Body of pancreas (tissue), 4 donors: Measurements from ENCODE around the gene VWF. TPM values are rescaled to one million over a fixed set of nuclear protein-coding genes. Genes with fewer than 3 reads are reported as not detected.
A peak's percentile ranks its signal among the peaks of the same experiment; 100 is the strongest.

Experiments used
- ATAC-seq: fragments of 150-250 bp; one replicate; pipeline ENCODE4 v1.9.1; 2016
- DNase-seq, 4 donors: peaks; one replicate each; pipeline ENCODE4 v3.0.0-alpha.2; 2019
- H3K27ac ChIP-seq, 4 donors: fragments of 200-600 bp; sonication (generic); 1 replicate in 3 of 4; 2 replicates in 1 of 4; pipeline versions ENCODE4 v1.5.1 to v1.6.1; 2016 to 2019; ENCODE audit warnings: mild to moderate bottlenecking in 1 of 4, mixed read lengths in 1 of 4, moderate library complexity in 1 of 4
- H3K27me3 ChIP-seq, 2 donors: fragments of 200-600 bp; sonication (generic); one replicate each; pipeline ENCODE4 v1.6.0; 2016; ENCODE audit warnings: mild to moderate bottlenecking in 1 of 2
- H3K36me3 ChIP-seq, 2 donors: fragments of 200-600 bp; sonication (generic); replicated peaks in 1 of 2; 2 replicates each; pipeline ENCODE4 v1.5.1; 2016; ENCODE audit warnings: low read depth in 2 of 2; ENCODE audit not compliant: insufficient read depth in 1 of 2
- H3K4me1 ChIP-seq: fragments of 200-600 bp; sonication (generic); one replicate; pipeline ENCODE4 v1.6.0; 2016
- H3K4me3 ChIP-seq, 2 donors: fragments of 200-600 bp; sonication (generic); 1 replicate in 1 of 2; 2 replicates in 1 of 2; pipeline ENCODE4 v1.5.1; 2016 to 2019
- H3K9me3 ChIP-seq, 3 donors: fragments of 200-600 bp; sonication (generic); 1 replicate in 2 of 3; 2 replicates in 1 of 3; pipeline ENCODE4 v1.5.1; 2016
- CTCF ChIP-seq, 7 experiments: fragments of 450-650 bp in 4 of 7; fragments of 200-600 bp in 3 of 7; sonication (generic) in 3 of 7; IDR thresholded peaks; one replicate each; pipeline ENCODE4 v1.5.1; 2016 to 2019; ENCODE audit warnings: antibody characterized with exemption in 7 of 7
- POLR2A ChIP-seq, 3 donors: fragments of 450-650 bp; IDR thresholded peaks; one replicate each; pipeline ENCODE4 v1.6.1; 2016; ENCODE audit warnings: antibody characterized with exemption in 3 of 3, mild to moderate bottlenecking in 2 of 3
- WGBS, 2 donors: methylation state at CpG; one replicate each; pipeline ENCODE4 v1.1.5; 2017; 5-methylcytosine and 5-hydroxymethylcytosine counted together
- intact Hi-C: fragments of 100-400 bp; cut with DNase I; formaldehyde crosslinking; loops from one replicate; pipeline ENCODE4 v1.15.1; 2023
- total RNA-seq, 2 donors: library from RNA; depleted of rRNA; stranded (reverse); fragments of >200 nt; gene quantifications; one replicate each; pipeline ENCODE4 v1.1.0, GENCODE V29; 2016

Gene VWF
- total RNA-seq, 2 donors from 2014 or later, result 76.1 to 78.1 TPM

- no peak overlapping the region for H3K4me3 ChIP-seq
- H3K36me3 ChIP-seq, result no peaks in the 10 kb centered on the region
- peak overlapping the region in 2 of 4 donors; percentile 9 to 82 for H3K27ac ChIP-seq
- no peaks in the 10 kb centered on the region for H3K9me3 ChIP-seq
- no peaks in the 10 kb centered on the region for H3K27me3 ChIP-seq
- WGBS, 2 donors, result 57 to 67% methylated on average over 8 of the region's 8 CpGs
- TF ChIP-seq POLR2A (IDR thresholded peaks at IDR 0.05), result peak in 1 of 3 donors; percentile 29
- TF ChIP-seq CTCF (IDR thresholded peaks at IDR 0.05), result no peak
- DNase-seq (peak in 1 of 4 donors; percentile 67), ATAC-seq (peak; percentile 33)
- intact Hi-C loops, result no loop called here
- no peaks in the 10 kb centered on the region for H3K4me1 ChIP-seq
These were observed 16.4 kb upstream of the VWF start for GRCh38 chr12:6140651-6141447.

GRCh38 chr12:6135071-6135470 lies 10.6 kb upstream of the VWF start:
- WGBS, 2 donors, result 38 to 57% methylated on average over 2 of the region's 2 CpGs

GRCh38 chr12:6133642-6134041 lies 9.2 kb upstream of the VWF start:
- Histone ChIP-seq H3K9me3 (no peaks in the 10 kb centered on the region), H3K27me3 (no peaks in the 10 kb centered on the region), H3K27ac (no peak overlapping the region), H3K4me1 (no peaks in the 10 kb centered on the region), H3K4me3 (no peak overlapping the region), H3K36me3 (no peaks in the 10 kb centered on the region)
- TF ChIP-seq POLR2A (IDR thresholded peaks at IDR 0.05), result no peak
- TF ChIP-seq CTCF (IDR thresholded peaks at IDR 0.05), result no peak
- ATAC-seq (no peak), DNase-seq (no peak)
- intact Hi-C loops, result no loop called here
- 87 to 89% methylated on average over 18 of the region's 18 CpGs for WGBS, 2 donors

More at GRCh38 chr12:6135071-6135470, 10.6 kb upstream of the VWF start:
- Histone ChIP-seq H3K4me3 (no peak overlapping the region), H3K9me3 (no peaks in the 10 kb centered on the region), H3K4me1 (no peaks in the 10 kb centered on the region), H3K36me3 (no peaks in the 10 kb centered on the region), H3K27me3 (no peaks in the 10 kb centered on the region), H3K27ac (no peak overlapping the region)
- no peak for DNase-seq
- TF ChIP-seq POLR2A (IDR thresholded peaks at IDR 0.05) (no peak), CTCF (IDR thresholded peaks at IDR 0.05) (no peak)
- intact Hi-C loops, result no loop called here
- no peak for ATAC-seq

- Histone ChIP-seq H3K27me3 (no peaks in the 10 kb centered on the region), H3K4me3 (no peak overlapping the region), H3K9me3 (no peaks in the 10 kb centered on the region), H3K4me1 (no peaks in the 10 kb centered on the region), H3K27ac (no peak overlapping the region), H3K36me3 (no peaks in the 10 kb centered on the region)
- intact Hi-C loops, result no loop called here
- ATAC-seq, result no peak
- 65 to 85% methylated on average over 12 to 15 of the region's 34 CpGs for WGBS, 2 donors
- no peak for DNase-seq
- TF ChIP-seq CTCF (IDR thresholded peaks at IDR 0.05), result no peak
- TF ChIP-seq POLR2A (IDR thresholded peaks at IDR 0.05), result no peak
These were observed 8.0 kb upstream of the VWF start for GRCh38 chr12:6132496-6132895.

GRCh38 chr12:6125310-6125608 lies 789 bp upstream of the VWF start:
- no peaks in the 10 kb centered on the region for H3K27me3 ChIP-seq
- no peaks in the 10 kb centered on the region for H3K36me3 ChIP-seq
- WGBS, 2 donors, result 60 to 82% methylated on average over 3 of the region's 3 CpGs
- intact Hi-C loops, result no loop called here
- no peak overlapping the region for H3K4me3 ChIP-seq
- TF ChIP-seq CTCF (IDR thresholded peaks at IDR 0.05) (no peak), POLR2A (IDR thresholded peaks at IDR 0.05) (no peak)
- DNase-seq (no peak), ATAC-seq (no peak)
- H3K9me3 ChIP-seq, result no peaks in the 10 kb centered on the region
- peak overlapping the region in 2 of 4 donors; percentile 3 to 37 for H3K27ac ChIP-seq
- no peaks in the 10 kb centered on the region for H3K4me1 ChIP-seq
